ENCODE measurements around the gene LARP1. TPM values are rescaled to one million over a fixed set of nuclear protein-coding genes. Genes with fewer than 3 reads are reported as not detected.

Gene LARP1
- polyA plus RNA-seq, 1 donor from 2014 or later = 24.9 TPM

- Mint-ChIP-seq H3K27ac (peak overlapping the region in 2 of 3 donors; percentile 0 to 12), H3K36me3 (no peaks in the 10 kb centered on the region), H3K4me3 (peak overlapping the region in 2 of 4 donors; percentile 0 to 30), H3K9me3 (no peaks in the 10 kb centered on the region), H3K27me3 (no peaks in the 10 kb centered on the region), H3K4me1 (peaks cover 56 to 72% (median 66%) of the 10 kb centered on the region in 3 donors)
Observed at GRCh38 chr5:154765396-154765925, 10.3 kb downstream of the LARP1 start.

GRCh38 chr5:154766558-154767281 is 11.5 kb downstream of the LARP1 start:
- Mint-ChIP-seq H3K4me3 (peak overlapping the region in 1 of 4 donors; percentile 6), H3K9me3 (no peaks in the 10 kb centered on the region), H3K27ac (peak overlapping the region; percentile 0 to 82 (median 18)), H3K4me1 (peaks cover 44 to 71% (median 66%) of the 10 kb centered on the region in 3 donors), H3K36me3 (no peaks in the 10 kb centered on the region), H3K27me3 (no peaks in the 10 kb centered on the region)

- H3K4me3 Mint-ChIP-seq = peak overlapping the region in 3 of 4 donors; percentile 0 to 26 (median 19)
- H3K9me3 Mint-ChIP-seq = no peaks in the 10 kb centered on the region
- H3K27ac Mint-ChIP-seq = peak overlapping the region; percentile 0 to 85 (median 12)
- H3K36me3 Mint-ChIP-seq = no peaks in the 10 kb centered on the region
- H3K4me1 Mint-ChIP-seq = peaks cover 37 to 68% (median 63%) of the 10 kb centered on the region in 3 donors
- no peaks in the 10 kb centered on the region for H3K27me3 Mint-ChIP-seq
Observed at GRCh38 chr5:154767576-154767975, 12.4 kb downstream of the LARP1 start.

GRCh38 chr5:154768207-154768606 is 13.0 kb downstream of the LARP1 start:
- no peaks in the 10 kb centered on the region for H3K27me3 Mint-ChIP-seq
- no peak overlapping the region for H3K4me3 Mint-ChIP-seq
- H3K4me1 Mint-ChIP-seq = peaks cover 41 to 70% (median 62%) of the 10 kb centered on the region in 3 donors
- H3K27ac Mint-ChIP-seq = peak overlapping the region in 1 of 3 donors; percentile 0
- no peaks in the 10 kb centered on the region for H3K36me3 Mint-ChIP-seq
- no peaks in the 10 kb centered on the region for H3K9me3 Mint-ChIP-seq

- Mint-ChIP-seq H3K27ac (peak overlapping the region; percentile 85 to 95 (median 87)), H3K27me3 (no peaks in the 10 kb centered on the region), H3K4me3 (peak overlapping the region; percentile 3 to 92 (median 77)), H3K36me3 (no peaks in the 10 kb centered on the region), H3K4me1 (peaks cover 48 to 76% (median 67%) of the 10 kb centered on the region in 3 donors), H3K9me3 (no peaks in the 10 kb centered on the region)
Observed at GRCh38 chr5:154770111-154770510, 14.9 kb downstream of the LARP1 start.

GRCh38 chr5:154771383-154771901 is 16.3 kb downstream of the LARP1 start:
- Mint-ChIP-seq H3K27ac (peak overlapping the region; percentile 77 to 88 (median 85)), H3K4me1 (peaks cover 42 to 70% (median 57%) of the 10 kb centered on the region in 3 donors), H3K27me3 (no peaks in the 10 kb centered on the region), H3K4me3 (peak overlapping the region in 2 of 4 donors; percentile 44 to 92), H3K36me3 (no peaks in the 10 kb centered on the region), H3K9me3 (no peaks in the 10 kb centered on the region)

- Mint-ChIP-seq H3K36me3 (no peaks in the 10 kb centered on the region), H3K27me3 (no peaks in the 10 kb centered on the region), H3K4me3 (peak overlapping the region in 1 of 4 donors; percentile 30), H3K27ac (no peak overlapping the region), H3K4me1 (peaks cover 32 to 56% (median 43%) of the 10 kb centered on the region in 3 donors), H3K9me3 (no peaks in the 10 kb centered on the region)
Observed at GRCh38 chr5:154773326-154773725, 18.1 kb downstream of the LARP1 start.

- H3K36me3 Mint-ChIP-seq = no peaks in the 10 kb centered on the region
- H3K4me3 Mint-ChIP-seq = no peak overlapping the region
- H3K9me3 Mint-ChIP-seq = no peaks in the 10 kb centered on the region
- no peaks in the 10 kb centered on the region for H3K27me3 Mint-ChIP-seq
- H3K4me1 Mint-ChIP-seq = peaks cover 28 to 45% (median 32%) of the 10 kb centered on the region in 3 donors
- peak overlapping the region in 1 of 3 donors; percentile 73 for H3K27ac Mint-ChIP-seq
Observed at GRCh38 chr5:154776167-154776566, 21.0 kb downstream of the LARP1 start.

- H3K27ac Mint-ChIP-seq = no peak overlapping the region
Observed at GRCh38 chr5:154778534-154778933, 23.4 kb downstream of the LARP1 start.

GRCh38 chr5:154779105-154779504 is 23.9 kb downstream of the LARP1 start:
- H3K9me3 Mint-ChIP-seq = no peaks in the 10 kb centered on the region
- peak overlapping the region in 1 of 4 donors; percentile 47 for H3K4me3 Mint-ChIP-seq
- peaks cover 34 to 45% (median 43%) of the 10 kb centered on the region in 3 donors for H3K4me1 Mint-ChIP-seq
- H3K27ac Mint-ChIP-seq = no peak overlapping the region
- H3K27me3 Mint-ChIP-seq = no peaks in the 10 kb centered on the region
- H3K36me3 Mint-ChIP-seq = no peaks in the 10 kb centered on the region

More at GRCh38 chr5:154778534-154778933, 23.4 kb downstream of the LARP1 start:
- no peak overlapping the region for H3K4me3 Mint-ChIP-seq
- H3K27me3 Mint-ChIP-seq = no peaks in the 10 kb centered on the region
- no peaks in the 10 kb centered on the region for H3K36me3 Mint-ChIP-seq
- no peaks in the 10 kb centered on the region for H3K9me3 Mint-ChIP-seq
- H3K4me1 Mint-ChIP-seq = peaks cover 33 to 43% (median 39%) of the 10 kb centered on the region in 3 donors

GRCh38 chr5:154780128-154780527 is 25.0 kb downstream of the LARP1 start:
- H3K36me3 Mint-ChIP-seq = no peaks in the 10 kb centered on the region
- H3K27me3 Mint-ChIP-seq = no peaks in the 10 kb centered on the region
- peaks cover 36 to 47% (median 47%) of the 10 kb centered on the region in 3 donors for H3K4me1 Mint-ChIP-seq
- H3K9me3 Mint-ChIP-seq = no peaks in the 10 kb centered on the region
- H3K4me3 Mint-ChIP-seq = peak overlapping the region in 1 of 4 donors; percentile 68
- peak overlapping the region in 2 of 3 donors; percentile 10 to 27 for H3K27ac Mint-ChIP-seq

- Mint-ChIP-seq H3K4me3 (peak overlapping the region in 2 of 4 donors; percentile 4 to 75), H3K27ac (peak overlapping the region in 2 of 3 donors; percentile 67 to 85), H3K4me1 (peaks cover 46 to 54% (median 53%) of the 10 kb centered on the region in 3 donors), H3K9me3 (no peaks in the 10 kb centered on the region), H3K36me3 (no peaks in the 10 kb centered on the region), H3K27me3 (no peaks in the 10 kb centered on the region)
Observed at GRCh38 chr5:154782326-154782725, 27.1 kb downstream of the LARP1 start.

GRCh38 chr5:154782812-154783592 is 27.8 kb downstream of the LARP1 start:
- Mint-ChIP-seq H3K27ac (peak overlapping the region; percentile 37 to 67 (median 53)), H3K4me3 (peak overlapping the region in 1 of 4 donors; percentile 75), H3K36me3 (no peaks in the 10 kb centered on the region), H3K4me1 (peaks cover 52 to 60% (median 60%) of the 10 kb centered on the region in 3 donors), H3K27me3 (no peaks in the 10 kb centered on the region), H3K9me3 (no peaks in the 10 kb centered on the region)

- Mint-ChIP-seq H3K4me3 (peak overlapping the region in 2 of 4 donors; percentile 23 to 53), H3K27me3 (no peaks in the 10 kb centered on the region), H3K27ac (peak overlapping the region in 2 of 3 donors; percentile 37 to 90), H3K36me3 (no peaks in the 10 kb centered on the region), H3K4me1 (peaks cover 59 to 62% (median 59%) of the 10 kb centered on the region in 3 donors), H3K9me3 (no peaks in the 10 kb centered on the region)
Observed at GRCh38 chr5:154783774-154784460, 28.7 kb downstream of the LARP1 start.
